Transverse colon (tissue), 3 donors: Measurements from ENCODE around the gene SMOC1.

ENCODE experiments used
- CTCF ChIP-seq, 5 experiments: fragments of 200-600 bp in 3 of 5; fragments of 450-650 bp in 2 of 5; sonication (generic) in 3 of 5; IDR thresholded peaks; 1 replicate in 2 of 5; 2 replicates in 3 of 5; pipeline ENCODE4 v1.5.1; 2016 to 2017; ENCODE audit warnings: antibody characterized with exemption in 5 of 5, inconsistent platforms in 3 of 5, mild to moderate bottlenecking in 2 of 5, moderate library complexity in 1 of 5
- EP300 ChIP-seq: sonication (generic); formaldehyde crosslinking; IDR thresholded peaks from one replicate; pipeline ENCODE4 v1.6.1; 2017; ENCODE audit warnings: antibody characterized with exemption, low read depth
- POLR2A ChIP-seq: fragments of 450-650 bp; IDR thresholded peaks from one replicate; pipeline ENCODE4 v1.6.1; 2016; ENCODE audit warnings: antibody characterized with exemption, mild to moderate bottlenecking, moderate library complexity

GRCh38 chr14:70080076-70080475 lies 200.9 kb downstream of the SMOC1 start:
- TF ChIP-seq POLR2A (no peak), CTCF (IDR thresholded peaks at IDR 0.05) (no peak), EP300 (no peak)
